SK-N-SH (cell line): ENCODE data around the gene PDGFB. TPM values are rescaled to one million over a fixed set of nuclear protein-coding genes. Genes with fewer than 3 reads are reported as not detected.

ENCODE experiments used
- CTCF ChIA-PET: fragments of 300-600, 350-600 bp; formaldehyde crosslinking; extraction: SDS; loops from one replicate; lab custom pipeline; 2021; lab: Yijun Ruan, JAX
- POLR2A ChIA-PET: fragments of 350-600 bp; sonication (Branson Sonifier 250); formaldehyde crosslinking; extraction: SDS; loops from one replicate; lab custom pipeline; 2020; ENCODE audit warnings: antibody characterized with exemption, inconsistent platforms; lab: Yijun Ruan, JAX
- DNase-seq: peaks from one replicate; pipeline ENCODE4 v3.0.0; 2012
- H2AFZ ChIP-seq: fragments of 200-600 bp; sonication (generic); 2 replicates; pipeline ENCODE4 v1.8.1; 2016; ENCODE audit warnings: antibody characterized with exemption, mild to moderate bottlenecking, low read depth
- H3F3A ChIP-seq: fragments of 200-600 bp; sonication (generic); replicated peaks from 2 replicates; pipeline ENCODE3; 2016; ENCODE audit warnings: antibody characterized with exemption, mild to moderate bottlenecking; ENCODE audit not compliant: insufficient read depth
- H3K27ac ChIP-seq, 2 experiments: fragments of 200-500 bp in 1 of 2; fragments of 200-600 bp in 1 of 2; sonication (Bioruptor generic) in 1 of 2; sonication (generic), shearing (Covaris generic) in 1 of 2; 2 replicates each; pipeline versions ENCODE4 v1.5.1 to v1.6.1; 2014 to 2016; ENCODE audit warnings: low read depth in 2 of 2, inconsistent platforms in 1 of 2, low read length in 1 of 2, mild to moderate bottlenecking in 1 of 2, mixed read lengths in 1 of 2
- H3K27me3 ChIP-seq: fragments of 200-600 bp; sonication (generic), shearing (Covaris generic); 2 replicates; pipeline ENCODE4 v1.6.1; 2016; ENCODE audit warnings: mixed run types; ENCODE audit not compliant: insufficient read depth
- H3K36me3 ChIP-seq, 2 experiments: fragments of 200-500 bp in 1 of 2; fragments of 200-600 bp in 1 of 2; sonication (Bioruptor generic) in 1 of 2; sonication (generic) in 1 of 2; replicated peaks in 1 of 2; 2 replicates each; pipeline versions ENCODE3 to v1.5.1; 2014 to 2016; ENCODE audit warnings: low read length in 1 of 2, mild to moderate bottlenecking in 1 of 2; ENCODE audit not compliant: insufficient read depth in 2 of 2, control insufficient read depth in 1 of 2
- H3K4me1 ChIP-seq, 2 experiments: fragments of 200-500 bp in 1 of 2; fragments of 200-600 bp in 1 of 2; sonication (Bioruptor generic) in 1 of 2; sonication (generic), shearing (Covaris generic) in 1 of 2; 2 replicates each; pipeline versions ENCODE4 v1.5.1 to v1.6.1; 2014 to 2016; ENCODE audit warnings: low read depth in 1 of 2, low read length in 1 of 2, mixed run types in 1 of 2; ENCODE audit not compliant: insufficient read depth in 2 of 2, control insufficient read depth in 1 of 2
- H3K4me2 ChIP-seq: fragments of 200-600 bp; sonication (generic), shearing (Covaris generic); 2 replicates; pipeline ENCODE4 v1.6.1; 2017; ENCODE audit warnings: mixed run types
- H3K4me3 ChIP-seq, 2 experiments: fragments of 200-500 bp in 1 of 2; fragments of 200-600 bp in 1 of 2; sonication (Bioruptor generic) in 1 of 2; sonication (generic), shearing (Covaris generic) in 1 of 2; 2 replicates each; pipeline versions ENCODE4 v1.5.1 to v1.8.1; 2014 to 2016; ENCODE audit warnings: low read depth in 2 of 2, inconsistent platforms in 1 of 2, low read length in 1 of 2, mild to moderate bottlenecking in 1 of 2, mixed read lengths in 1 of 2, moderate library complexity in 1 of 2
- H3K79me2 ChIP-seq: fragments of 200-600 bp; sonication (generic); 2 replicates; pipeline ENCODE4 v1.8.1; 2017; ENCODE audit warnings: mild to moderate bottlenecking; ENCODE audit not compliant: insufficient read depth
- H3K9ac ChIP-seq: fragments of 200-600 bp; sonication (generic); 2 replicates; pipeline ENCODE4 v1.6.1; 2017; ENCODE audit warnings: mixed run types
- H3K9me2 ChIP-seq: fragments of 200-600 bp; sonication (generic); 2 replicates; pipeline ENCODE4 v1.6.1; 2017; ENCODE audit warnings: mixed run types
- H3K9me3 ChIP-seq: fragments of 200-600 bp; sonication (generic); 2 replicates; pipeline ENCODE4 v1.6.1; 2017; ENCODE audit warnings: mixed run types, mild to moderate bottlenecking, moderate library complexity
- H4K20me1 ChIP-seq: fragments of 200-600 bp; sonication (generic); 2 replicates; pipeline ENCODE4 v1.6.1; 2017; ENCODE audit warnings: mild to moderate bottlenecking, mixed run types; ENCODE audit not compliant: insufficient read depth
- CHD2 ChIP-seq: fragments of 150-350 bp; IDR thresholded peaks from 2 replicates; pipeline ENCODE4 v1.6.1; 2018; ENCODE audit warnings: low read length; ENCODE audit not compliant: partially characterized antibody
- CTCF ChIP-seq: fragments of 200-600 bp; sonication (generic); IDR thresholded peaks from 2 replicates; pipeline ENCODE4 v1.6.1; 2017; ENCODE audit warnings: antibody characterized with exemption, mild to moderate bottlenecking, moderate library complexity
- EP300 ChIP-seq, 2 experiments: IDR thresholded peaks; 2 replicates each; pipeline versions ENCODE4 v1.4.0 to v1.6.1; 2012; ENCODE audit warnings: borderline replicate concordance in 1 of 2, low read depth in 1 of 2, low read length in 1 of 2
- FOSL2 ChIP-seq: IDR thresholded peaks from 2 replicates; pipeline ENCODE4 v1.4.0; 2012; ENCODE audit warnings: low read depth, mild to moderate bottlenecking, moderate library complexity, borderline replicate concordance
- FOXJ3 ChIP-seq: sonication (generic); formaldehyde crosslinking; IDR thresholded peaks from 2 replicates; pipeline ENCODE4 v1.5.1; 2020; ENCODE audit warnings: mild to moderate bottlenecking, missing genetic modification reagents
- FOXM1 ChIP-seq: IDR thresholded peaks from 2 replicates; pipeline ENCODE4 v1.4.0; 2012; ENCODE audit warnings: low read depth, mild to moderate bottlenecking
- GABPA ChIP-seq: IDR thresholded peaks from 2 replicates; pipeline ENCODE4 v1.4.0; 2012; ENCODE audit warnings: low read depth, mild to moderate bottlenecking
- MAX ChIP-seq: IDR thresholded peaks from 2 replicates; pipeline ENCODE4 v1.4.0; 2012; ENCODE audit warnings: low read depth
- MEF2A ChIP-seq: IDR thresholded peaks from 2 replicates; pipeline ENCODE4 v1.4.0; 2012; ENCODE audit warnings: low read depth, borderline replicate concordance
- NFIC ChIP-seq: IDR thresholded peaks from 2 replicates; pipeline ENCODE4 v1.4.0; 2012; ENCODE audit warnings: borderline replicate concordance
- NRF1 ChIP-seq: IDR thresholded peaks from 2 replicates; pipeline ENCODE4 v1.6.1; 2012; ENCODE audit warnings: low read depth, mild to moderate bottlenecking, low read length
- RCOR1 ChIP-seq: fragments of 150-350 bp; IDR thresholded peaks from 2 replicates; pipeline ENCODE4 v1.6.1; 2017; ENCODE audit warnings: antibody characterized with exemption, low read length
- SIN3A ChIP-seq: IDR thresholded peaks from 2 replicates; pipeline ENCODE4 v1.6.1; 2012; ENCODE audit warnings: low read depth, mild to moderate bottlenecking, low read length, moderate library complexity, borderline replicate concordance
- TCF12 ChIP-seq: IDR thresholded peaks from 2 replicates; pipeline ENCODE4 v1.4.0; 2012
- TEAD4 ChIP-seq: IDR thresholded peaks from 2 replicates; pipeline ENCODE4 v1.4.0; 2012; ENCODE audit warnings: mild to moderate bottlenecking, borderline replicate concordance; ENCODE audit not compliant: insufficient read depth
- USF1 ChIP-seq: IDR thresholded peaks from 2 replicates; pipeline ENCODE4 v1.4.0; 2012; ENCODE audit warnings: low read depth, borderline replicate concordance
- USF2 ChIP-seq: fragments of 150-350 bp; IDR thresholded peaks from 2 replicates; pipeline ENCODE4 v1.6.1; 2017; ENCODE audit warnings: antibody characterized with exemption, low read length, low read depth, borderline replicate concordance
- WGBS: methylation state at CpG from one replicate; pipeline ENCODE4 v1.1.6; 2017; ENCODE audit warnings: low lambda C conversion rate; 5-methylcytosine and 5-hydroxymethylcytosine counted together
- polyA plus RNA-seq, 3 experiments: library from polyadenylated mRNA; depleted of rRNA; stranded (reverse); fragments of >200 nt; gene quantifications; 2 replicates each; pipeline ENCODE4 v1.2.3, GENCODE V29; 2012

Gene PDGFB
- polyA plus RNA-seq, 1 of the 3 experiments (the other 2 are of a cell fraction), result 0.44 TPM

- no peak for TF ChIP-seq CTCF
- no peak for TF ChIP-seq NFIC
- TF ChIP-seq NRF1, result no peak
- TF ChIP-seq EP300 (IDR thresholded peaks at IDR 0.05; ENCODE audit: borderline replicate concordance in 1 of 2, low read depth in 1 of 2, low read length in 1 of 2), result no peak
- TF ChIP-seq USF2, result no peak
- no peak for TF ChIP-seq FOSL2
- no peak for TF ChIP-seq MEF2A
- TF ChIP-seq SIN3A, result no peak
- TF ChIP-seq MAX, result no peak
Observed at GRCh38 chr22:39269095-39269790, 24.5 kb upstream of the PDGFB start (continued).

GRCh38 chr22:39268645-39269044, 23.9 kb upstream of the PDGFB start:
- no peak overlapping the region for H3K27ac ChIP-seq
- no peaks in the 10 kb centered on the region for H3K36me3 ChIP-seq
- H3K27me3 ChIP-seq, result no peaks in the 10 kb centered on the region
- no peak overlapping the region for H3K4me2 ChIP-seq
- no peak for TF ChIP-seq TEAD4
- no peak for TF ChIP-seq FOXJ3 (CRISPR knock-in tag)
- TF ChIP-seq CHD2, result no peak
- TF ChIP-seq FOSL2, result no peak
- TF ChIP-seq FOXM1, result no peak
- TF ChIP-seq USF1, result no peak
- TF ChIP-seq RCOR1, result no peak
- no peak for TF ChIP-seq TCF12
- no peak for TF ChIP-seq GABPA
- H3K4me1 ChIP-seq, result no peaks in the 10 kb centered on the region
- H3K9me2 ChIP-seq, result no peaks in the 10 kb centered on the region
- no peaks in the 10 kb centered on the region for H3F3A ChIP-seq
- no peak overlapping the region for H3K4me3 ChIP-seq
- ChIA-PET CTCF (no interaction called here), POLR2A (no interaction called here)
- H3K9ac ChIP-seq, result no peak overlapping the region
- no peak overlapping the region for H2AFZ ChIP-seq
- no peak for DNase-seq
- no CpG with 5 or more reads among the region's 7 CpGs for WGBS
- H3K9me3 ChIP-seq, result no peaks in the 10 kb centered on the region
- no peaks in the 10 kb centered on the region for H3K79me2 ChIP-seq
- H4K20me1 ChIP-seq, result no peaks in the 10 kb centered on the region
